Activated CD8-positive, alpha-beta memory T cell treated with anti-CD3 and anti-CD28 coated beads, Interleukin-2, amount 50 U/mL, for 48 hours (primary cell): ENCODE data around the gene A3GALT2.
A peak's percentile ranks its signal among the peaks of the same experiment; 100 is the strongest.

Experiments used
- DNase-seq: peaks from one replicate; pipeline ENCODE4 v3.0.0-alpha.2; 2020

The A3GALT2 gene

DNA sequence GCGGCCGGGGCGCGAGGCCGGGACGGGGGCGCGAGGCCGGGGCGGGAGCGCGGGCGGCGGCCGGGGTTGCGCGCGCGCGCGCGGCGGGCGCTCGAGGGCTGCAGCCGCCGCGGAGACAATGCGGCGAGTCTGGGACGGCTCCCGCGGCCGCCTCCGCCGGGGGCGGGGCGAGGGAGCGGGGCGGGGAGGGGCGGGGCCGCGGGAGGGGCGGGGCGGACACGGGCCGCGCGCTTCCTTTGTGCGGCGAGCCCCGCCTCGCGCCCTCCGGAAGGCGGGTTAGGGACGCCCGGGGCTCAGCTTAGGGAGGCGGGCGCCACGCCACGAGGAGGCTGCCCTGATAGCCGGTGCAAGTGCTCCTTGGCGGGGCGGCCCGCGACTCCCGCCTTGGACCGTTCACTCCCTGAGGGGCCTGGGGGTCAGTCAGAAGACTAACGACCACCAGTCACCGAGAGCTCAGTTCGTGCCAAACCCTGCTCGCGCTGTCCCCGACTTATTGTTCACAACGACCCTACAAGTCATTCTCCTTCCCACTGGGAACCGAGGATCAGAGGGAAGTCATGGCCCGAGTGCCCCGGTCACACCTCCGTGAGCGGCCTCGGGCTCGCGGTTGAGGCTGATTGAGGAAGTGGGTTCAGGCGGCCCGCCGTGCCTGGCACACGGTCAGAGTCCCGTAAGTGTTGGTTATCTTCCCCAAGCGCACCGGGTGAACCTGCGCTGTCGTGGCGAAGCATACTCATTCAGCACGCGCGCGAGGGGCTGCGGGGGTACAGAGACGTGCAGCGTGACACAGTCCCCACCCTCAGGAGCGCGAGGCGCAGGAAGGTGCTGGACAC lies 29.1 kb upstream of the A3GALT2 start:
- DNase-seq = peak; percentile 89

DNA sequence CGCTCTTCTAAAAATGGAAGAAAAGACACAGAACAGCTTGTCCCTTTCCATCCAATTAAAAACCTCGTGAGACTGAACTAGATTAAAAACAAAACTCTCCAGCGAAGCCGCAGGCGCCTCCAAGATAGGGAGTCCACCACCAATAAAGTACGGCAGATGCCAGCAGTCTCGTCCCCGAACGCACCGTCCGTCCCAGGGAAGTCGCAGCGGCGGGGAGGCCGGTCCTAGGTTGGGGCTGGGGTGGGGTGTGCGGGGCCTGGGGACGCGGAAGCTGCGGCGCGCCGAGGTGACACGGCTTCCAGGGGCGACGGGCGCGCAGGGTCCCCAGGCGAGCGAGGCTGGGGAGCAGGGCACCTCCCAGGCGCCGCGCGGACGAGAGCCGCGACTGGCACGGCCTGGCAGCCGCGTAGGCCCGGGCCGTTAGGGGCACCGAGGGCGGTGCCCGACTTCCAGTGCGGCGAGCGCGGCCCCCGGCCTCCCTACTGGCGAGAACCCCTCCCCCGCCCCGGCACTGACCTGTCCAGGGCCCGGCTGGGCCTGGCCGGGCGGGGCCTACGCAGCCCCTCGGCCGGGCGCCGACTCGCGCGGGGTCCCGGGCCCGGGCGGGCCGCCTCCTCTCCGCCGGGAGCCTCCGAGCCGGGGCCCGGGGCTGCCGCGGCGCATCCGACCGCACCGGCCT lies 28.3 kb upstream of the A3GALT2 start:
- peak; percentile 74 for DNase-seq

DNA sequence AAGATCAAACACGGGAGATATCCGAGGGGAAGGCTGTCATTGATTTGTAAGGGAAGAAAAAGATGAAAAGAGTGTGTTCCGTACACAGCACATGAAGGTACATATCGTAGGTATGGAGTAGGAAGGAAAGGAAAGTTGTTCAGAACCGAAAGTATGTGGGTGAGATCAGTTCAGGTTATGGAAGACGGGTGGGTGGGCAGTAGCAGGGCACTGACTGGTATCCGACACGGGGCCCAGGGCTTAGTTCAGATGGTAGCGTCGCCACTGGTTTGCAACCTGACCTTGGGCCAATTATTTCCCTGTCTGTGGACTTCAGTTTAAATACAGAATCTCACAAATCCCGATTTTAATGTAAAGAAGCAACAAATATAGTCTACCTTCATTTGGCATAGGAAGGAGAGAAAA lies 27.8 kb upstream of the A3GALT2 start:
- DNase-seq = no peak

DNA sequence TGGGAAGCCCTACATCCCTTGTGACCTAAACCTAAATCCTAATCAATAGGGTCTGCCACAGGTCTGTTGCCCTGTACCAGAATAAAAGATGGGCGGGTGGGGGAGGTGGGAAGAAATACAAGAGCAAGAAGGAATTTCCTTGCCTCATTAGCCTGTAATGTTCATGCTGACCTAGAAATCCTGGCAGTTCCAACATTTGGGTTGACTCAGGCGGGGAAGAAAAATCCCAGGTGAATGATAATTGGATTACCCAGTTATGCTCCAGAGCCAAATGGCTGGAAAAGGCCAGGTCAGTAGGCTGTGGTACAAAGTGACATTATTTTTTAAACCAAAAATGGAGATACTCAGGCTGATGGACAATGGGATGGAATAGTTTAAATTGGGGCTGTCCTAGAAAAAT lies 27.3 kb upstream of the A3GALT2 start:
- no peak for DNase-seq

DNA sequence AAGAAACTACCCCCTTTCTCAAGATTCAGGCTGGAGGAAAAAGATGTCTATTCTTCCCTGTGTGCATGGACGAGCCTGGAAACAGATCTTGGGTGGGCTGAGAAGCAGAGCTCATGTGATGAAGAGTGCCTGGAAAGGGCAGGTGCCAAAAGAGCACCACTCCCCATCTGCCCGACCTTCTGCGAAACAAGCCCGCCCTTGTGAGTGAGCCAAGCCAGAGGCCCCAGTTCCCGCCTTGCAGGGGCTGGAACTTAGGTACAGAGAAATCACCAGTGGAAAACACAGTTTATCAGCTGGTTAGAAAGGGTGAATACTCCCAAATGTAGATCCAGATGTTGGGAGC lies 26.7 kb upstream of the A3GALT2 start:
- no peak for DNase-seq

GRCh38 chr1:33346927-33347649 lies 26.2 kb upstream of the A3GALT2 start:
- DNase-seq = no peak

DNA sequence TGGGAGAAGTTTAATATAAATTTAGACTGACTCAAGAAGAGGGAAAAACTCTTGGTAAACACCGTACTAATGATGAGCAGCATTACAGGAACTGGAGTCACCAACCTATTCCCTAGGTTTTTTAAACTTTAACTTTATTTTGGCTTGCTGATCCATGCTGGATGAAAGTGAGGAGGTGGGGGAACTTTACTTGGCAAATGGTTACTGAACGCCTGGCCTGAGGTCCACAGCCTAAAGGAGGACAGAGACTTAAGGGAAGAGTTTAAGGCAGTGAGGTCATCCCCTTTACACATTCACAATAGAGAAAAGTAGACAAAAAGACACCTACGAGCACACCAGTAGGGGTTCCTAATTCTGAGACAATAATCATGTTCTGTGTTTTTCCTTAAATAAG lies 25.6 kb upstream of the A3GALT2 start:
- DNase-seq = no peak

DNA sequence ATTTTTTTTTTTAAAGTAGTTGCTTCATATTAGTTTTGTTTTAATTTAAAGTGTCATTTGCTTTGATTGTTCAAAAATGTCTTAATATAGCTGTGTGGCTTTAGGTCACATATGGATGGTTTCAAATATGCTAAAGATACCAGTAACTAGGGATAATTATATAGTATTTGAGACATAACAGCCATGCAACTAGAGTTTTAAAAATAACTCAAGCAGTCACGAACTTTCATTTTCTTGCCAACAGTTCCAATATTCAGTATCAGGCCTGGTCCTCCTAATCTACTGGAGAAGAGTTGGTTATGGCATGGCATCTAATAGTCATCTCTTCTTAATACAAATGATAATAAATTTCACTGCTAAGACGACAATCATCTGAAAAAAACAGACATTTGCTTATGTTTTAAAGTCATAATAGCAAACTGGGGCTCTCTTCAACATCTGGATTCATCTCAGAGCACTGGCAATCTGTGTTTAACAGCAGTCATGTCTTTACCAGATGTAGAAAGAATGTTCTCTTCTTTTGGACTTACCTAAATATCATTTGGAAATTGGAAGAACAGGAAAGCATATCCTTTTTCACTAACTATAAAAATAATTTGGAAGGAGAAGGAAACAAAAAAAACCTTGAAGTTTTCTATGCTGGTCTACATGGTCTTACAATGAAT lies 24.1 kb upstream of the A3GALT2 start:
- DNase-seq = no peak

DNA sequence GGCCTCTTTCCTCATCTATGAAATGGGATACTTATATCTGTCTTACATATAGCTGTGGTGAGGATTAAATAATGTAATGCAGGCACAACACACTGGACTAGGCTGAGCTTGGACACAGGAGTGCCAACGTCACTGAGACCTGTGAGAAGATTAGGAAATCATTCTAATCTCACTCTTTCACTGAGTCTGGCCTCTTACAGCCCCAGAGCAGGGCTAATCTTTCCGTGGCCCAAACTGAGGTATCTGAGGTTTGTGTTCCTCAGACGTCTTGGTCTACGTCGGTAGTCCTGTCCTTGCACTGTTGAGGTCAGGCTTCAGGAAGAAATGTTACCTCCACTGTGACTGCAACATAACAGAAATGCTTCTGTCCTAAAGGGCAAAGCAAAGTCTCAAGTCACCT lies 22.6 kb upstream of the A3GALT2 start:
- DNase-seq = no peak

DNA sequence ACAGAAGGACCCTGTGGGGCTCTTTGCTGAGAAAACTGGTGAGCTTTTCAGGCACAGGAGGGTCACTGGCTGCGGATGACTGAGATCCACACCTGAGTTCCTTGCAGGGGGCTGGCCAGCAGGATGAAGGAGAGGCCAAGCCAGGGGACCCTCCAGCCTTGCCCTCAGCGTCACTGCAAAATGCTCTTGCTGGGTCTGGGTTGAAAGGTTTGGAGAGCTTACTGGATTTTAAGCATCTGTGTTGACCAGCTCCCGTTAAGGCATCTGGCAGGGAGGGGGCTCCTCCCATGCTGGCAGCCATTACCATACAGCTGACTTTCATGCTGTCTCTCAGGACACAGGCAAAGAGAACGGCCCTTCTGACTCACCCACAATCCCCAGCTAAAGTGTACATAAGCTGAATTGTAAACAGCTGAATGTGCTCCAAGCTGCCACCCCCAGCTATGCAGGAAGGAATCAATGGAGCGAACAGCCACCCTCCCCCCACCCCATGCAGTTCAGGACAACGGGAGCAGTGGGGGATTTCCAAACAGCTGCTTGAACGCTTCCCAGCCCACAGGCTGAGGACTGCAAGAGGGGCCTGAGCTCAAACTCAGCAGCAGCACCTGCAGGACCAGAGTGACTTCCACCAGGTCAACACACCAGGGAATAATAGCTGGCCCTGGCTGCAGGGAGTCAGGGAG lies 21.3 kb upstream of the A3GALT2 start:
- no peak for DNase-seq

DNA sequence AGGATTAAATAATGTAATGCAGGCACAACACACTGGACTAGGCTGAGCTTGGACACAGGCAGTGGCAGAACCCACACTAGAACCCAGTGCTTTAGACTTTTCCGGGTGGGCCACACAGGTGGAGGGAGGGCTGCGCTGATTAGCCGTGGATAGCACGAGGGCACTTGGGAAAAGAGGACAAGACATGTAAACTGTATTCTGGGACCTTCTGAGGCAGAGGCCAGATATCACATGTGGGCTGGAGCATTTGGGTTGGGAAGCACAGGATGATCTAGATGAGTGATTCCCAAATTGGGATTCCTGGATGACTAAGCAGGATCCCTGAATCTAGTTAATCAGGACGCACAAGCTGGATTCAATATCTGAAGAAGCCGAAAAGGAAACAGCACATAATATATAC lies 20.3 kb upstream of the A3GALT2 start:
- no peak for DNase-seq

DNA sequence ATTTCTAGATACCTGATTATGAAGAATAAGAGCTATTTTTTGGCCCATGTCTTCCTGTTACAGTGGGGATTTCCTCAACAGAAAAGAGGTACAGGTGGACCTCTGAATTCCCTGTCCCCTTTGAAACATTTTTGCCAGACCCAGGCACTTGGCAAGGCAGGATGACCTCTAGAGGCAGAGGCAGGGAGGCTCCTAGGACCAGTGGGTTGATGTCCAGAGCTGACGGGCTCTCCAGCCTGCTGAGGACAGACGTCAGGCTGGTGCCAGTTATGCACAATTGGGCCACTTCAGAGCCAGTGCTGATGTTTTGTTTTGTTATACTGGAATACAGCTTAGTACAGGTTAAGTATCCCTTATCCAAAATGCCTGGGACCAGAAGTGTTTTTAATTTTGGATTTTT lies 18.5 kb upstream of the A3GALT2 start:
- no peak for DNase-seq

GRCh38 chr1:33338440-33339211 lies 17.7 kb upstream of the A3GALT2 start:
- DNase-seq = no peak

DNA sequence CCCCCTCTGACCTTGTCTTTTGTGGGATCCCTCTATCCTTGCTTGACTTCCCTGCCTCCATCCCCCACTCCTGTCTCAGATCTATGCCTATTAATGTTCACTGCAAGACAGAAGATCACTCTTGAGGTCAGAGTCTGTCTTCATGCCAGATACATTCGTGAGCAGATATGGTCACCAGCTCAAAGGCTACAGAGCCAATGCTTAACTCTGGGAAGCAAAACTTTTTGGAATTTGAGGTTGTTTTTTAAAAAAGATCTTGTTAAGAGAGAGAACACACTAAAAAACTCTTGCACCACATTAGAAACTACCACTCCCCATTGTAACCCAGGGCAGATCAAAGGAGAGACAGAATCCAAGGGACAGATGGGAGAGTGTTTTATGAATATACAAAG lies 17.1 kb upstream of the A3GALT2 start:
- DNase-seq = no peak

GRCh38 chr1:33337441-33337840 lies 16.5 kb upstream of the A3GALT2 start:
- DNase-seq = no peak

GRCh38 chr1:33336580-33336979 lies 15.7 kb upstream of the A3GALT2 start:
- no peak for DNase-seq

GRCh38 chr1:33335020-33335419 lies 14.1 kb upstream of the A3GALT2 start:
- DNase-seq = no peak

DNA sequence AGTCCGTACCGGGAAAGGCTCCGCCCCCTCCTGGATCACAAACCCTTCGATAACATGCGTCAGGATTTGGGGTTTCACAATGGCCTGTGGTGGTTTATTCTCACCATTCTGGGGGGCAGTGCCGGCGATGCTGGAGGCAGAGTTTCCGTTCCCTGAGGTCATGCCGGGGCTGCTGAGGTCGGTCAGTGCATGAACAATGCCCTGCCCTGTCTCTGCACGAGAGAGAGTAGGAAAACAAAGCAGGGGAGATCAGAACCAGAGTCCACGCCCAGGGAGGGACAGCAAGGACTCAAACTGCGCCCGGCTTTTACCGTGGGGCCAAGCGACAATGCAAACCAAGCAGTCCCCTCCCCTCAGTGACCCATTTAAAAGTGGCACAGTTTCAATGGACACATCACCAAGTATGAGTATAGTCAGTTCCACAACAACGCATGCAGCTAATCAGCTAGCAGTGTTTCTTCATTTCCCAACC lies 13.2 kb upstream of the A3GALT2 start:
- DNase-seq = no peak

DNA sequence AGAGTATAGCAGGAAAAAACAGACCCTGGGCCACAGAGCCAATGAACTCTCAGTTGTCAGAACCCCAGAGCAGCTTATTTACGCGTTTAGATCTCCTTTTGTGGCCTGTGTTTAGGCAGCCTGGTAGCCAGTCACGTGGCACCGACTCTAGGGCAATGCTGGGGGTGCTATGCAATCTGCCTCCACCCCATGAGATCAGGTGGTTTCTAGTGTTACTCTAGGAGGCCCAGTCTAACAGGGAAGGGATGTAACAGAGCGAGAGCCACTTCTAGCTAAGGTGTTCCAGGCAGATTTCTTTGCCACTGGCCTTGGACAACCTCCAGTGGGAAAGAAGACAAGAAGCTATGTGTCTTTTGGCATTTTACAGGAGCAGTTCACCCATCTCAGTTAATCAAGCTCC lies 12.0 kb upstream of the A3GALT2 start:
- no peak for DNase-seq

GRCh38 chr1:33332357-33332789 lies 11.5 kb upstream of the A3GALT2 start:
- no peak for DNase-seq

DNA sequence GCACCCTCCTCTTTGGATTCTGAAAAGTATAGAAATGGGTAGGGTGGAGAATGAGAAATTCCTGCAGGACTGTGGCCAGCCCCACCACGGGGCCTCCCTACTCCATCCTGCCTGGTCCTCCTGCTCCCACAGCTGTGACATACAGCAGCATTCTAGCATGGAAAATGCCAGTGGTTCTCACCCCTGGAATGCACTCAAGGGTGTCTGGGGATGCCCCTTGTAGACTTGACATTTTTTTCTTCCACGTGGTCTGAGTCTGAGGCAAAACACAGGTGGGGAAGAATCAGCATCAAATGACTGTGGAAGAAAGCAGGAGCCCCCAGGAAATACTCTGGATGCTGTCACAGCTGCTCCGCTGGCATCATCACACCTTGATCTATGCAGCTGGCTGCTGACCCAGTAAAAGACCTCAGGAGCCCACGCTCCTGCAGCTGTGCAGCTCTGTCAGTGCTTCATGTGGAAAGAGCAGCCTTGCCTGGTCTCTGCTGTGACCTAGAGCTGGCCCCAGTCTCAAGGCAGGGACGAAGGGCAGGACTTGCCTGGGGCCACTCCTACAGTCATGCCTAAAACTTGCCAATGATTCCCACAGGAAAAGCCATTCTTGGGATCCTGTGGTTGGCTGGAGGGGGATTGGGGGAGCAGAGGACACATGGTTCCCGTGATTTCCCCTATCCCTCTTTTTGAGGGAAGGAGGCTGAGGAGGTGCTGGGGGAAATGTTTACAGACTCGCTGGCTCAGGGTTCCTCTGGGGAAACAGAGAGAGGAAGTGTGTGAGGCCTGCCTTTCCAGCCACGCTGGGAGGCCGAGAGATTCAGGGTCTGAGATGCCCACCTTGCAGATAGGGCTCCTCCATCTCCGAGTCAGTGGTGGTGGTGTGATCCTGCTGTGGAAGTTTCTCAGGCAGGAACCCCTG lies 10.8 kb upstream of the A3GALT2 start:
- no peak for DNase-seq
